NCI-H2227 treated with DMSO at 0.1 percent for 48 hours (cell line): ENCODE measurements around the gene SLC22A16.
"Not testable (repeated sequence)": the region's sequence is repeated elsewhere in the genome, so short reads cannot be mapped to it uniquely, and the experiment has no call there.

ENCODE experiments used
- DNase-seq: peaks from one replicate; lab custom pipeline; 2025; lab: John Stamatoyannopoulos, UW

The SLC22A16 gene, protein sequence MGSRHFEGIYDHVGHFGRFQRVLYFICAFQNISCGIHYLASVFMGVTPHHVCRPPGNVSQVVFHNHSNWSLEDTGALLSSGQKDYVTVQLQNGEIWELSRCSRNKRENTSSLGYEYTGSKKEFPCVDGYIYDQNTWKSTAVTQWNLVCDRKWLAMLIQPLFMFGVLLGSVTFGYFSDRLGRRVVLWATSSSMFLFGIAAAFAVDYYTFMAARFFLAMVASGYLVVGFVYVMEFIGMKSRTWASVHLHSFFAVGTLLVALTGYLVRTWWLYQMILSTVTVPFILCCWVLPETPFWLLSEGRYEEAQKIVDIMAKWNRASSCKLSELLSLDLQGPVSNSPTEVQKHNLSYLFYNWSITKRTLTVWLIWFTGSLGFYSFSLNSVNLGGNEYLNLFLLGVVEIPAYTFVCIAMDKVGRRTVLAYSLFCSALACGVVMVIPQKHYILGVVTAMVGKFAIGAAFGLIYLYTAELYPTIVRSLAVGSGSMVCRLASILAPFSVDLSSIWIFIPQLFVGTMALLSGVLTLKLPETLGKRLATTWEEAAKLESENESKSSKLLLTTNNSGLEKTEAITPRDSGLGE

DNA sequence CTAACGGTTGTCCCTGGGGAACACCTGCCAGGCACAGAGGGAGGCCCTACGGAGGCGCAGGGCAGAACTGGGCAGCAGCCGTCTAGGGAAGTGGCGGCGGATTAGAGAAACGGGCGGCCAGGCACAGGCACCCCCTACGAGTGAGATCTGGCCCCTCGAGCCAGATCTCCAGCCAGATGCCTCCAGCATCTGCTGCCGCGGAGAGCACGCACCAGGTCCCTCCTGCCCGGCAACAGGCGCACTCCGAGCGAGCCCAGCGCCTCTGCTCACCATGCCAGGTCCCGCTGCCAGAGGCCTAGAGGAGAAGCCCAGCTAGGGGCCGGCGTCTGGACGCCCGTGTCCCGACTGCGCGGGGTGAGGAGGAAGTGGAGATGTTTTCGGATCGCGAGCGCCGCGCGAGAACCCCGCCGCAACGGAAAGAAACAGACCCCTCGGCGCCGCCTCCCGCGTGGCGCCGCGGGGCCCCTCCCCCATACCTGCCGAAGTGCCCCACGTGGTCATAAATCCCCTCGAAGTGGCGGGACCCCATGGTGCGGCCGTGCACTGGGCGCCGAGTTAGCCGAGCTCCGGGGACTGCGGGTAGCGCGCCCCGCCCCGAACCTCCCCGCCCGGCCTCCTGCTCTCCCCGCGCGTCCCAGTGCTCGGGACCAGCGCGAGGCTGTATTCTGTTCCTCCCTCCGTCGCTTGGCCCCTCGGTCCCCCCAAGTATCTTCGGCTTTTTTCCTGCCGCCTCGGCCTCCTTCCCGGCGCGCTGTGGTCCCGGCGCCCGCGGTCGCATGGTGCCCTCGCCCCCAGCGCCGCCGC, at the start of gene SLC22A16:
Gene SLC22A16, minus strand, starts transcription at position 568 of the 804 bp plus-strand sequence. Its CDS starts 39 bp downstream, at position 529.
- DNase-seq: no peak

DNA sequence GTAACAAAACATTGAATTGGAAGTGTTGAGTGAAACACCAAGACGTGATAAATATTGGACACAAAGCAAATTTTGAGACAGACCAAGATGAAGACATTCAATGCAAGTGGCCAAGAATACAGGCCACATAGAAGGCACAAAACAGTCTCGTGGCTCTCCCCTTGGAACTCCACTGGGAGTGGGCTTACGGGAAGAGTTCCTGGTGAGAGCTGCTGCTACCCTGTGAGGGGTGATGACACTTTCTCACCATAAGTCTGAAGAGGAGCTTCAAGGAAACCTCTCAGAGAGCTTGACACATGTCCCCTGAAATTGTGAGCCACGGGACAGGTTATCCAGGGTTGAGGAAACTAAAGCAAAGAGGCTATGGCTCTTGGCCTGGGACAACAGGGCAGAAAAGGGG, 48.6 kb upstream of the SLC22A16 start:
- no peak for DNase-seq

DNA sequence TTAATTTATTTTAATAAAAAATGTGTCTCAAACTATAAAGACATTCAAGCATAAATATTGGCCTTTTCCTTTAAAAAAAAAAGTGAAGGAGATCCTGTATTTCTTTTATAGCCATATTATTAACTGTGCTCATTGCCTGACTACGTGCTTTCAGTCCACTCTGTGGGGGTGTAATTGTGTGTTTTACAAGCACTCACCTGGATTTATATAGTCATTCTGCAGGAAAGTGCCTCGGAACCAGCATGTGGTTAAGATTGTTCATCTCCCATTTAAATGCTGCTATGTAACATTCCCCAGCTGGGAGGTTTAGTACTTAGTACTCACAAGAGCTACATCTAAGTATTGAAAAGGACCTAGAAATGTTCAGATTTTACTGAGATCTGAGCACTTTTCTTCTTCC, 47.9 kb upstream of the SLC22A16 start:
- peak; percentile 62 for DNase-seq

DNA sequence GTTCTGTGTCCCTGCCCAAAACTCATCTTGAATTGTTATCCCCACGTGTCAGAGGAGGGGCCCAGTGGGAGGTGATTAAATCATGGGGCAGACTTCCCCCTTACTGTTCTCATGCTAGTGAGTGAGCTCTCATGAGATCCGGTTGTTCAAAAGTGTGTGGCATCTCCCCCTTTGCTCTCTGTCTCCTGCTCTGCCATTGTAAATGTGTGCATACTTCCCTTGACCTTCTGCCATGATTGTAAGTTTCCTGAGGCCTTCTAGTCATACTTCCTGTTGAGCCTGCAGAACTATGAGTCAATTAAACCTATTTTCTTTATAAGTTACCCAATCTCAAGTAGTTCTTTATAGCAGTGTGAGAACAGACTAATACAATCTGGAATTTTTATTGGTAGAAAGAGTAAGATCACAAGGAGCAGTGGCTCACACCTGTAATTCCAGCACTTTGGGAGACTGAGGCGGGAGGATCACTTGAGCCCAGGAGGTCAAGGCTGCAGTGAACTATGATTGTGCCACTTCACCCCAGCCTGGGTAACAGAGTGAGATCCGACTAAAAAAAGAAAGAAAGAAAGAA, 47.1 kb upstream of the SLC22A16 start:
- no peak for DNase-seq

DNA sequence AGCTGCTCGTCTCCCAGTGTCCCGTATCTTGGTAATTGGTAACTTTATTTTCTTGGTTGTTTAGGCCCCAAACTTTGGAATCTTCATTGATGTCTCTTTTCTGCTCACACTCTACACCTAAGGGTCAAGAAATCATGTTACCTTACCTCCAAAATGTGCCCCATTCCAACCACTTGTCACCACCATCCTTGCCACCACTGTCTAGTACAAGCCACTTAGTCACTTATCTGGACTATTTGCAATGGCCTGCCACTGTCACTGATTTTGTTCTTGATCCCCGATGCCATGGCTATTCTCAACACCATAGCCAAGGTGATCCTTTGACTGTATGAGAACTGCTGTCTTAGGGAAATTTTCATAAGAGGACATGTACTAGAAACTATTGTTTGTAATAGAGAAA, 46.0 kb upstream of the SLC22A16 start:
- DNase-seq: no peak

DNA sequence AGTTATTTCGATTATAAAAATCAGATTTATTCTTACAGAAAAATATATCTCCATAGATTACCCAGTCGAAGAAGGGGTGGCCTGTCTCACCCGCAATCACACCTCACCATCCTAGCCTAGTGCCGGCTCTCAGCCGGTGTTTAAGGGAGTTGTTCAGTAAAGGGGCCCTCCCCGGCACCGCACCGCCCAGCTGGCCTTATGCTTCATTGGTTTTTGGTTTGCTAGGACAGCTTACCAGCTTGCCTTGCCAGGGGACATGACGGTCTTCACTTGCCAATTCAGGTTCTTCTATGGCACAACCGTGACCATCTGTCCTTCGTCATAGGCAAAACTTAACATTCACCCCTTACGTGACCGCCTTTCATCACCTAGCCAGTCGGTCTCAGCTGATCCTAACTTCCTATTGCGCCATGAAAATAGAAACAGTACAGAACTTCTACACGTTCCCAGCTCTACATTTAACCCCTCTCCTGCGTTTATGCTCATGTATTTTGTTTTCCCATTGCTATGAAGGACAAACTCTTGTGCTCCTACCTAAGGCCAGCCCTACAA, 44.7 kb upstream of the SLC22A16 start:
- DNase-seq: peak; percentile 2

DNA sequence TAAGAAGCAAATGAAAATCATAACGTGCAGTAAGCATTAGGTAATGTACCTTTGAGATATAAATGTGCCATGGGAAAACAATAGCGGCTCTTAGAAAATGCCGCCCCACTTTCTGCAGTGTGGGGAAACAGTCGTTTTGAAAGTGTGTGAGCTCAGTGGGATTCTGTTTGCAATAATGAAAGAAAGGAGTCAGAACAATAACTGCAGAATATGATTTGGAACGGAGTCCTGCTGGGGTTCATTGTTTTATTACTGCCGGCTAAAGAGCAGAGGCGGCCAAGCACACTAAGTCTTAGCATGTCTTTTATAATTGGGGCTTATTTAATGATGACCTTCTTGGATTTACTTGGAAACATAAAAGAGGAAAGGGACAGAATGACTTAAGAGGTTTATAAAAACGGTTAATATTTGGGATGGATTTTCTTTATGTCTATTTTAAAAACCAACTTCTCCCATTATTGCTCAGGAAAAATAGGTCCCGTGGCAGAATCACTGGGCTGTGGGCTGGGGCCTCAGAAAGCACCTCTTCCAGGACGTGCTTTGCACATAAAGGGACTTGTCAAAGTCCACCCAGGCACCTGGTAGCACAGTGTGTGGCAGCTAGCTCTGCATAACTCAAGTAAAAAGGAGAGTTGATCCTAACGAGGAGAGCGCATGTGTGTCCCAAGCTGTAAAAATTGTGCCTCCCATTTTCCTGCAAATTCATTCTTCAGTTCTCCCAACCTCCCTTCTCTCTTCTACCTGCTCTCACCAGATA, 44.0 kb upstream of the SLC22A16 start:
- peak; percentile 4 for DNase-seq

DNA sequence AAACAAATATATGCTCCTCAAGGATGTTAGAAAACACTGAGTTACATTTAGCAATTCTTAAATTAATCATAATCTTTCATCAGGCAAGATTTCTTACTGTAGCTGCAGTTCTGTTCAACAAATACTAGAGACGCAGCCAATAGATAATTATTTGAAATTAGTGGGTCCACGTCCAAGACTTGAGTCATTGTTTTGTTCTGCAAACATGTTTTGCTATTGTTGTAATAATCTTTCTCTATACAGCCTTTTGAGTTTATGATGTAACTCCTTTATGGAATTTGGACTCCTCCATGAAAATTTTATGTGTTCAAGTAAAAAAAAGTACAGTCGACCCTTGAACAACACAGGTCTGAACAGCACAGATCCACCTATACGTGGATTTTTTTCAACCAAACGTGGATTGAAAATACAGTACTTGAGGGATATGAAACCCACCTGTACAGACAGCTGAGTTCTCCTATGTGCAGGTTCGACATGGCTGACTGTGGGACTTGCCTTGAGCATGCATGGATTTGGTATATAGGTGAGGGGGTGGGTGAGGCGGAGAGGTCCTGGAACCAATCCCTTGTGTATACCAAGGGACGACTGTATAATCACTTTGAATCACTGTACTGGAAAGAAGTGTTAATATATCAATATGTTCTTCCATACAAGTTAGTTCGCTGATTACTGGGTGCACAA, 41.3 kb upstream of the SLC22A16 start:
- no peak for DNase-seq

DNA sequence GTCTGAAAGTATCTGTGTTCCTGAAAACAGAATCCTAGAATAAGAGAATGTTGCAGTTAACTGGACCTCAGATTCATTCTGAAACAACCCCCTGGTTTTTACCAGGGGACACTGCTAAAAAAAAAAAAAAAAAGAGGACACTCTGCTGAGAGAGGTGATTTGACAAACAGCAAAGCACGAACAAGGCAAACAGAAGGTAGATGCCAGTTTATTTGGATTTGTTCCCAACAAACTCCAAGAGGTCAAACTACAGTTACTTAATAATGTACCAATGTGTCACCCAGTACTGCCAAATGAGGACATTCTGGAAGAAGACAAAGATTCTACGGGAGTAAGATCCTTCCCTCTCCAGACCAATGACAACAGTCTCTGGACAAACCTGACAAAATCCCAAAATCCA, 40.6 kb upstream of the SLC22A16 start:
- DNase-seq: no peak

DNA sequence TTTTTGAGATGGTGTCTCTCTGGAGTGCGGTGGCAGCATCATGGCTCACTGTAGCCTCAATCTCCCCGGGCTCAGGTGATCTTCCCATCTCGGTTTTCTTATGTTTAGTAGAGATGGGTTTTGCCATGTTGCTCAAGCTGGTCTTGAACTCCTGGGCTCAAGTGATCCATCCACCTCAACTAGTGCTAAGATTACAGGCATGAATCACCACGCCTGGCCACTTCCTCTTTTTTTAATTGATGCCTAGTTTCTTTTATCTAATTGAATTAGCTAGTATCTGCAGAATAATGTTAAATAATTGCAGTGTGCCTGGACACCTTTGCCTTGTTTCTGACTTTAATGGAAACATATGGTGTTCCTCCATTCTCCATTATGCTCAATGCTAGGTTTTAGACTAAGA, 38.4 kb upstream of the SLC22A16 start:
- no peak for DNase-seq

DNA sequence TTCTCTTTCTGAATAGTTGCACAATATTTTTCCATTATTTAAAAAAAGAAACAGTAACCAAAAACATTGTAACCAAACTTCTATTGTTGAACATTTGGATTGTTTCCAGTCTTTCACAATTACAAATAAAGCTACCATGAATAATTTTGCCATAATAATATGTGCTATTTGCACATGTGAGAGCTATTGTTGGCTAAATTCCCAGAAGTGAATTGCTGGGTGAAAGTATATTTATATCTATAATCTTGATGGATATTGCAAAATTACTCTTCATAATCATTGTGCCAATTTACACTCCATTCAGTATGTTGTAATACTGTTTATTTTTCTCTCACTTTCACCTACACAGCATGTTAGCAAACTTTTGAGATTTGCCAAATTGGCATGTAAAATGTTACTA, 36.6 kb upstream of the SLC22A16 start:
- DNase-seq: peak; percentile 2

DNA sequence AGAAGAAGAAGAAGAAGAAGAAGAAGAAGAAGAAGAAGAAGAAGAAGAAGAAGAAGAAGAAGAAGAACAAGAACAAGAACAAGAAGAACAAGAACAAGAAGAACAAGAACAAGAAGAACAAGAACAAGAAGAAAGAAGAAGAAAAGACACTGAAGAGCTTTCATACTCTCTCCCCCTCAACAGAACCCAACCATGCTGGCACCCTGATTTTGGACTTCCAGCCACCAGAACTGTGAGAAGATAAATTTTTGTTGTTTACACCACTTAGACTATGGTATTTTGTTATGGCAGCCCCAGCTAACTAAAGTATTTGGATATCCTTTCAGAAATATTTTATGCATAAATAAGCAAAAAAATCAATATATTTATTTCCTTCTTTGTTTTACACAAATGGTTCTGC, 36.1 kb upstream of the SLC22A16 start:
- DNase-seq: not testable (repeated sequence)

DNA sequence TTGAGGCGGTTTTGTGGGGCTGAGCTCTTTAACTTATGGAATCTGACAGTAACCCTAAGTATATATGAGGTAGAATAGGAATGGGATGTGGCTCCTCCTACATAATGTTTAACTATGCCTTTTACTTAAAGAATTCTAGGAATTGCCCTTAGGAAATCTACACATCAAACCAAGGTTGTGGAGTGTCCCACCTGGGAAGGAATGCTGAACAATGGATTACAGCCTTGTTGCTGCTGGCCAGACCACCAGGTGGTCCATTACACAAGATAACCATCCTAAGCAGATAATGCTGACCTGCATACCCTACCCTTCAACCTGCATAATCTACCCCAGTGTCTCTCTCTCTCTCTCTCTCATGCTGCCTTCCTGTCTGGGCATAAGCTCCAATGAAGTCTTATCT, 35.0 kb upstream of the SLC22A16 start:
- DNase-seq: no peak

DNA sequence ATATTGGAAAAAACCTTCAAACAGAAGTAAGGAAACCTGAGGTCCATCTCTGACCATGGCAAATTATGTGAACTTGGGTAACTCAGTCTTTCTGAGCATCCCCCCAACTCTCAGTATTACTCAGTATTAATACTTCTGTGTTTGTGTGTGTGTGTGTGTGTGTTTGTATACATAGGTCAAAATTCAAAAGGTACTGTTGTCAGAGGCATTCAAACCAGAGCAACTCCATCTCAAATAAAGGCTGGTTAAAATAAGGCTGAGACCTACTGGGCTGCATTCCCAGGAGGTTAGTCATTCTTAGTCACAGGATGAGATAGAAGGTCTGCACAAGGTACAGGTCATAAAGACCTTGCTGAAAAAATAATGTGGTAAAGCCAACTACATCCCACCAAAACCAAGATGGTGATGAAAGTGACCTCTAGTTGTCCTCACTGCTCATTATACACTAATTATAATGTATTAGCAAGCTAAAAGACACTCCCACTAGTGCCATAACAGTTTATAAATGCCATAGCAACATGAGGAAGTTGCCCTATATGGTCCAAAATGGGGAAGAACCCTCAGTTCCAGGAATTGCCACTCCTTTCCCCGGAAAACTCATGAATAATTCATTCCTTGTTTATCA, 33.3 kb upstream of the SLC22A16 start:
- DNase-seq: no peak

DNA sequence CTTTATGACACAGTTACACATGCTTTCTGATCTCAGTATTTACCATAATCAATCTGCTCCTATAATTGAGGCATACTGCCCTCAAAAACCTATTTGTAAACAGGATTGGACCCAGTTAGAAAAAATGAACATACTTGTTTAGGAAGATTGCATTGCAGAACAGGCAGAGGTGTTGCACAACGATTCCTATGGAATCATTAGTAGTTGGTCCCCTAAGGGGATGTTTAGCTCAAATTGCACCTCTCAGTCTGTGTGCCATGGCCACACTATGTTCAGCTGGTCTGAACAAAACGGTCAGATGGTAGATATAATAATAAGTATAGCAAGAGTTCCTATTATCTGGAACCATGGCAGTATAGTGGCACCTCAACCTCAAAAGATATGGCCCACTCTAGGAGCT, 28.5 kb upstream of the SLC22A16 start:
- not testable (repeated sequence) for DNase-seq

DNA sequence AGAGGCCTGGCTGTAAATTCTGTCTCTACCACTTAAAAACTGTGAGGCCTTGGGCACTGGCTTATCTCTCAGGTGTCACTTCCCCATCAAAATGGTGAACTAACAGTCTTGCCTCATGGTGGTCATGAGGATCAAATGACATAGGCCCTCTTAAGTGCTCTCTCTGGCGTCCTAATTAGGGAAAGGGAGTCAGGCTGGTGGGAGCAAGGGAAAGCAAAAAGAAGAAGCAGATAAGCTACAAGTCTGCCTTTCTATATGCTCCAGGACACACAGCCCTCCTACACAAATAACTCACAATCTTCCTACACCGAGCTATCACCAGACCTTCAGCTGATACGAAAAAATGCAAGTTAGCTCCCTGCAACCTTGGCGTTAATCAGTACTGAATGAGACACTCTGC, 19.5 kb upstream of the SLC22A16 start:
- DNase-seq: no peak

DNA sequence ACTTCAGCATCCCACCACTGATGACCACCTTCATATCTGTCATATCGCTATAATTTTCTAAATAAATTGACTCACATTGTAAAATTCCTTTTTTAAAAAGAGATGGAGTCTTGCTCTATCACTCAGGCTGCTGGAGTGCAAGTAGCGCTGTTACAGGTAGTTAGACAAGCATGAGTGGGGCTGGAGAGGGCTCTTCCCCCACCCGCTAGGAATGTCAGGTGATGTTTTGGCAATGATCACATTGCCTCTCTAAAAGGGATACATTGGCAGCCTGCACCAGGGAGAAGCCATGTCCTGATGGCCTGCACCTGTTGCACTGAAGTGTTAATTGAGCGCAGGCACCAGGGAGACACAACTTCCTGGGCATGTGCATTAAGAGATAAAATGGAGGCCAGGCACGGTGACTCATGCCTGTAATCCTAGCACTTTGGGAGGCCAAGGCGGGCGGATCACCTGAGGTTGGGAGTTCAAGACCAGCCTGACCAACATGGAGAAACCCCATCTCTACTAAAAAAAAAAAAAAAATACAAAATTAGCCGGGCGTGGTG, 16.9 kb upstream of the SLC22A16 start:
- no peak for DNase-seq

DNA sequence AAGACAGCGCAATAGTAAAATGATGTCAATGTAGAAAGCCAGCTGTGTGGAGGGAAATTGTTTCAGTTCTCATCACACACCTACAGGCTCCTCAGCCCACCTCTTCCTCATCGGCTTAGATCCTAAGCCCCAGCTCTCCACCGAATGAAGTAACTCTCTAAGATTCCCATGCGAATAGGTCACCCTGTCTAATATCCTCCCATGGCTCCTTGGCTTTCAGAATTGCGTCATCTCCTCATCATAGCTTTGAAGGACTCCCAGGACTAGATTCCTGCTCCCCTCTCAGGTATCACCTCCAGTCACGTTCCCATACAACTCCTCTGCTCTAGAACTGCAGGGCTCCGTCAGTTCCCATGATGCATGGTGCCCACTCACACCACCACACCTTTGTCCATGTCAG, 16.2 kb upstream of the SLC22A16 start:
- DNase-seq: no peak

DNA sequence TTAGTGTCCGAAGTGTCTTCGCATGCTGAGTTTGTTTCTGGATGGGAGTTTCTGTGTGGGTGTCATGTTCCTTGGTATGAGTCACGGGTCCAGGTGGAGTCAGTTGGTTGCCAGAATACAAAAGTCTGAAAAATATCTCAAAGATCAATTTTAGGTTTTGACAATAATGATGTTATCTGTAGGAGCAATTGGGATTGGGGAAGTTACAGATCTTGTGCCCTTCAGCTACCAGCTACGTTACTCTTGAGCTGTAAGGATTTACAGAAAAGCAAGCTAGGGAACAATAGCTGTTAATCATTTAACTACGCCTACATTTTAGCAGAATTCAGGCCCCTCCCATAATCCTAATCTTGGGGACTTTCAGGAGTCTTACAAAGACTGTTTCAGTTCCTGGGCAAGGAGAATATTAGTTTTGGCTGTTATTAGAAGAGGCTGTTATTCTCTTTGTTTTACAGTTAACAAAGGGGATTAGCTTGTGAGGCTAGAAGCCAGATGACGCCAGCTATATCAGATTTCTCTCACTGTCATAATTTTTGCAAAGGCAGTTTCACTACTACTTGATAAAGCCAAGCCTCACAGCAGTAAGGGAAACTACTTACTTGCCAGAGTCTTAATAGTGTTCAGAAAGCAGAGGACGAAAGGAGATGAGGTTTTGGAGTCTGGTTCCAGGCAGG, 15.4 kb upstream of the SLC22A16 start:
- DNase-seq: no peak

DNA sequence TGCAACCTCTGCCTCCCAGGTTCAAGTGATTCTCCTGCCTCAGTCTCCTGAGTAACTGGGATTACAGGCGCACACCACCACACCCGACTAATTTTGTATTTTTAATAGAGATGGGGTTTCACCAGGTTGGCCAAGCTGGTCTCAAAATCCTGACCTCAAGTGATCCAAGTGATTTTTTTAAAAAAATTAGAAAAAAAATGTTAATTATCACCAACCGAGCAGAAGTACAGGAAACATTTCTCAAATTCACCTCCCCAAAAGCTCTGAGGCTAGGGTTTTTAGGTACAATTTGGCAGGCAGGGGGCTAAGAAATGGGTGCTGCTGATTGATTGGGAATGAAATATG, 14.9 kb upstream of the SLC22A16 start:
- no peak for DNase-seq
